ENCODE results near the gene RBBP8NL.

The RBBP8NL gene

GRCh38 chr20:62408055-62408454, 19.3 kb downstream of the RBBP8NL start:
- no peak for DNase-seq
- no peak overlapping the region for H3K27ac Mint-ChIP-seq
- peaks cover 7% of the 10 kb centered on the region for H3K36me3 Mint-ChIP-seq (ENCODE audit: insufficient read depth)
- no peaks in the 10 kb centered on the region for H3K9me3 Mint-ChIP-seq
- H3K4me3 Mint-ChIP-seq = peak overlapping the region; percentile 79 to 80
- no peaks in the 10 kb centered on the region for H3K27me3 Mint-ChIP-seq
- H3K4me1 Mint-ChIP-seq (ENCODE audit: low read depth in 2 of 2) = peaks cover 16 to 30% of the 10 kb centered on the region in 2 donors
- no peak for ATAC-seq (replicated peaks)

GRCh38 chr20:62407221-62407992, 19.9 kb downstream of the RBBP8NL start, which contains the start of gene CABLES2:
CABLES2 (minus strand) TSS chr20:62407285; CDS start chr20:62407276, 9 bp downstream.
- Mint-ChIP-seq H3K4me1 (ENCODE audit: low read depth in 2 of 2) (peaks cover 16 to 30% of the 10 kb centered on the region in 2 donors), H3K27ac (peak within 1 kb of the TSS; percentile 63 to 79), H3K4me3 (peak within 1 kb of the TSS; percentile 79 to 82), H3K36me3 (ENCODE audit: insufficient read depth) (peaks cover 7% of the 10 kb centered on the region), H3K27me3 (no peaks in the 10 kb centered on the region), H3K9me3 (no peaks in the 10 kb centered on the region)
- ATAC-seq (replicated peaks) (peak; percentile 95), DNase-seq (peak; percentile 86 to 90 (median 88))

GRCh38 chr20:62406635-62407176, 20.6 kb downstream of the RBBP8NL start:
- H3K4me3 Mint-ChIP-seq = peak overlapping the region; percentile 78 to 82
- no peaks in the 10 kb centered on the region for H3K9me3 Mint-ChIP-seq
- peaks cover 7% of the 10 kb centered on the region for H3K36me3 Mint-ChIP-seq (ENCODE audit: insufficient read depth)
- DNase-seq = no peak
- no peak for ATAC-seq (replicated peaks)
- peaks cover 16 to 30% of the 10 kb centered on the region in 2 donors for H3K4me1 Mint-ChIP-seq (ENCODE audit: low read depth in 2 of 2)
- H3K27ac Mint-ChIP-seq = peak overlapping the region; percentile 63 to 79
- H3K27me3 Mint-ChIP-seq = no peaks in the 10 kb centered on the region

- H3K27me3 Mint-ChIP-seq = no peaks in the 10 kb centered on the region
- peak overlapping the region; percentile 78 to 82 for H3K4me3 Mint-ChIP-seq
- H3K9me3 Mint-ChIP-seq = no peaks in the 10 kb centered on the region
- peak overlapping the region; percentile 63 to 79 for H3K27ac Mint-ChIP-seq
- peaks cover 13% of the 10 kb centered on the region for H3K36me3 Mint-ChIP-seq (ENCODE audit: insufficient read depth)
- DNase-seq (no peak), ATAC-seq (replicated peaks) (no peak)
- peaks cover 16 to 31% of the 10 kb centered on the region in 2 donors for H3K4me1 Mint-ChIP-seq (ENCODE audit: low read depth in 2 of 2)
These were observed 21.3 kb downstream of the RBBP8NL start for GRCh38 chr20:62405981-62406513.

GRCh38 chr20:62405108-62405980, 22.0 kb downstream of the RBBP8NL start:
- Mint-ChIP-seq H3K4me3 (peak overlapping the region; percentile 78 to 82), H3K36me3 (ENCODE audit: insufficient read depth) (peaks cover 15% of the 10 kb centered on the region), H3K27me3 (no peaks in the 10 kb centered on the region), H3K27ac (peak overlapping the region; percentile 63 to 79), H3K4me1 (ENCODE audit: low read depth in 2 of 2) (peaks cover 16 to 31% of the 10 kb centered on the region in 2 donors), H3K9me3 (no peaks in the 10 kb centered on the region)
- no peak for DNase-seq
- ATAC-seq (replicated peaks) = no peak

- H3K27me3 Mint-ChIP-seq = no peaks in the 10 kb centered on the region
- H3K36me3 Mint-ChIP-seq (ENCODE audit: insufficient read depth) = peaks cover 16% of the 10 kb centered on the region
- H3K4me3 Mint-ChIP-seq = no peak overlapping the region
- no peaks in the 10 kb centered on the region for H3K9me3 Mint-ChIP-seq
- no peak for DNase-seq
- no peak for ATAC-seq (replicated peaks)
- H3K4me1 Mint-ChIP-seq (ENCODE audit: low read depth in 2 of 2) = peaks cover 16 to 26% of the 10 kb centered on the region in 2 donors
- H3K27ac Mint-ChIP-seq = no peak overlapping the region
These were observed 22.6 kb downstream of the RBBP8NL start for GRCh38 chr20:62404761-62405107.

GRCh38 chr20:62404112-62404665, 23.1 kb downstream of the RBBP8NL start:
- Mint-ChIP-seq H3K27ac (no peak overlapping the region), H3K4me3 (peak overlapping the region in 1 of 2 donors; percentile 20), H3K36me3 (ENCODE audit: insufficient read depth) (peaks cover 18% of the 10 kb centered on the region), H3K9me3 (no peaks in the 10 kb centered on the region), H3K27me3 (no peaks in the 10 kb centered on the region), H3K4me1 (ENCODE audit: low read depth in 2 of 2) (peaks cover 16 to 23% of the 10 kb centered on the region in 2 donors)
- DNase-seq (no peak), ATAC-seq (replicated peaks) (no peak)

- no peak overlapping the region for H3K4me3 Mint-ChIP-seq
- H3K36me3 Mint-ChIP-seq (ENCODE audit: insufficient read depth) = peaks cover 15% of the 10 kb centered on the region
- H3K27me3 Mint-ChIP-seq = no peaks in the 10 kb centered on the region
- H3K4me1 Mint-ChIP-seq (ENCODE audit: low read depth in 2 of 2) = peaks cover 16 to 23% of the 10 kb centered on the region in 2 donors
- no peak for DNase-seq
- H3K9me3 Mint-ChIP-seq = no peaks in the 10 kb centered on the region
- ATAC-seq (replicated peaks) = no peak
- H3K27ac Mint-ChIP-seq = no peak overlapping the region
These were observed 24.0 kb downstream of the RBBP8NL start for GRCh38 chr20:62403331-62403730.

- no peak overlapping the region for H3K27ac Mint-ChIP-seq
- DNase-seq (no peak), ATAC-seq (replicated peaks) (no peak)
- peaks cover 17% of the 10 kb centered on the region for H3K36me3 Mint-ChIP-seq (ENCODE audit: insufficient read depth)
- H3K27me3 Mint-ChIP-seq = no peaks in the 10 kb centered on the region
- no peak overlapping the region for H3K4me3 Mint-ChIP-seq
- peaks cover 17 to 21% of the 10 kb centered on the region in 2 donors for H3K4me1 Mint-ChIP-seq (ENCODE audit: low read depth in 2 of 2)
- peaks cover 0 to 7% of the 10 kb centered on the region in 2 donors for H3K9me3 Mint-ChIP-seq
These were observed 24.7 kb downstream of the RBBP8NL start for GRCh38 chr20:62402456-62403150.

- H3K9me3 Mint-ChIP-seq = peaks cover 0 to 8% of the 10 kb centered on the region in 2 donors
- H3K4me3 Mint-ChIP-seq = no peak overlapping the region
- no peaks in the 10 kb centered on the region for H3K27me3 Mint-ChIP-seq
- DNase-seq = no peak
- H3K36me3 Mint-ChIP-seq (ENCODE audit: insufficient read depth) = peaks cover 24% of the 10 kb centered on the region
- no peak for ATAC-seq (replicated peaks)
- peaks cover 17 to 20% of the 10 kb centered on the region in 2 donors for H3K4me1 Mint-ChIP-seq (ENCODE audit: low read depth in 2 of 2)
- peak overlapping the region in 1 of 2 donors; percentile 60 for H3K27ac Mint-ChIP-seq
These were observed 26.0 kb downstream of the RBBP8NL start for GRCh38 chr20:62401331-62401779.

- H3K27me3 Mint-ChIP-seq = no peaks in the 10 kb centered on the region
- peaks cover 28% of the 10 kb centered on the region for H3K36me3 Mint-ChIP-seq (ENCODE audit: insufficient read depth)
- H3K27ac Mint-ChIP-seq = peak overlapping the region in 1 of 2 donors; percentile 60
- ATAC-seq (replicated peaks) (no peak), DNase-seq (no peak)
- H3K4me1 Mint-ChIP-seq (ENCODE audit: low read depth in 2 of 2) = peaks cover 9 to 12% of the 10 kb centered on the region in 2 donors
- peaks cover 0 to 8% of the 10 kb centered on the region in 2 donors for H3K9me3 Mint-ChIP-seq
- H3K4me3 Mint-ChIP-seq = no peak overlapping the region
These were observed 26.8 kb downstream of the RBBP8NL start for GRCh38 chr20:62400541-62400940.

GRCh38 chr20:62400021-62400420, 27.3 kb downstream of the RBBP8NL start:
- Mint-ChIP-seq H3K27me3 (no peaks in the 10 kb centered on the region), H3K4me1 (ENCODE audit: low read depth in 2 of 2) (peaks cover 5 to 7% of the 10 kb centered on the region in 2 donors), H3K27ac (peak overlapping the region in 1 of 2 donors; percentile 72), H3K9me3 (peaks cover 0 to 8% of the 10 kb centered on the region in 2 donors), H3K36me3 (ENCODE audit: insufficient read depth) (peaks cover 30% of the 10 kb centered on the region), H3K4me3 (no peak overlapping the region)
- ATAC-seq (replicated peaks) (no peak), DNase-seq (no peak)

Measured in effector memory CD8-positive, alpha-beta T cell (primary cell).